Brain pericyte (primary cell): ENCODE results near the gene PHF12.
"Not testable (repeated sequence)": the region's sequence is repeated elsewhere in the genome, so short reads cannot be mapped to it uniquely, and the experiment has no call there.

Experiments used
- DNase-seq: peaks from one replicate; pipeline ENCODE4 v3.0.0-alpha.2; 2012; ENCODE audit warnings: low read depth, low spot score

Gene PHF12

DNA sequence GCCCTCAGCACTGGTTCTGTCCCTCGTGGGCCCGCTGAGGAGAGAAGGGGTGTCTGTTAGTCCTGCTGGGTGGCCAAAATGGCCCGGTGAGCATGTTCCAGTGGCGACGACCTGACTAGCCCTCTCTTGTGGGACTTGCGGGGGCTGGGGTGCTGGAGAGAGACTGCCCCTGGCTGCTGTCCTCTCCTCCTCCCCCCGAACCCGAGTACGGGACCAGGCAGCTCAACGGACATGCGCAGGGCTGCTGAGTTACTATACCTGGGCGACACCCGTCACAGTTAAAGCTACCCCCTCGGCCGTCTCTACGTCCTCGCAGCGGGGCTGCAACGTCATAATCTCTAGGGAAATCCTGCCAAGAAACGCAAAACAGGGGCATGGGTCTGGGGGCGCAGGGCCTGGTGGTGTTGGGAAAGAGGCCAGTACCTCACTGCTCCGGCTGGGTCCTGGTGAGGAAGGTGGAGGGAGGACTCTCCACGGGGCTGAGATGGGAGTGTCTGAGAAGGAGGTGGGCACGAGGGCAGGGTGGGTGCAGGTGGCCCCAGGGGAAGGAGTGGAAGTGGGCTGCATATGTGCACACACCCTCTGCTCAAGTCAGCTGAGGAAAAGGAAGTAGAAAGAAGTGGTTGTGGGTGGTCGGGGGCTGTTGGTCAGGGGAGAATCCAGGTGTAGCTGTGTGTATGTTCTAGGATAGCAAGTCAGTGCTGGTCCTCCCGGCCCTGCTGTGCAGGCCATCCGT lies 67.2 kb downstream of the PHF12 start:
- DNase-seq, result no peak

DNA sequence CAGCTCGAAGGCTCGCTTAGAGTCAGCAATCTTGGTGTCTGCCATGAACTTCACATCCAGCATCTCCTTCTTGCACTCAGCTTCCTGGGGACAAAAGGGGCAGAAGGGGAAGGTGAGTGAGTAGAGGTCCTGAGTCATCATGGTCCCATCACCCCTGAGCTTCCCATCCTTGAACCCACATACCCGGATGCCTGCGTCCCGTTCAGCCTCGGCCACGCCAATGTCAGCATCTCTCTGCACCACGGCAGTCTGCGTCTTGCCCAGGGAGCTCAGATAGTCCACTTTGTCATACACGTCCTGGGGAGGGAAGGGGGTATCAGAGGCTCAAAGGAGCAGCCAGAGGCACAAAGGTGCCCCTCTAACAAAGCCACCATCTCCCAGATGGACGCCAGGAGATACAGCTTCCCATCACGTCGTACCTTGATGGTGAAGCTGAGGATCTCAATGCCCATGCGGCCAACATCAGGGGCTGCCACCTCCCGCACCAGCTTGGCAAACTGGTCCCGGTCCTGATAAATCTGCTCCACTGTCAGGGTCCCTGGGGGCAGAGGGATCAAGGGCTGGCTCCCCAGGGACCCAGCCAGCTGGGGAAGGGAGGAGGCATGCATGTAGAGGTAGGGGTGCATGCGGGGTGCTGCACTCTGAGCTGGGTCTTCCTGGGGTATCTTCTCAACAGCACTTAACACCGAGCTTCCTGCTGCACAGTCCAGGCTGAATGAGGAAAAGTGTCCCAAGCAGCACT lies 69.0 kb downstream of the PHF12 start:
- DNase-seq, result no peak

DNA sequence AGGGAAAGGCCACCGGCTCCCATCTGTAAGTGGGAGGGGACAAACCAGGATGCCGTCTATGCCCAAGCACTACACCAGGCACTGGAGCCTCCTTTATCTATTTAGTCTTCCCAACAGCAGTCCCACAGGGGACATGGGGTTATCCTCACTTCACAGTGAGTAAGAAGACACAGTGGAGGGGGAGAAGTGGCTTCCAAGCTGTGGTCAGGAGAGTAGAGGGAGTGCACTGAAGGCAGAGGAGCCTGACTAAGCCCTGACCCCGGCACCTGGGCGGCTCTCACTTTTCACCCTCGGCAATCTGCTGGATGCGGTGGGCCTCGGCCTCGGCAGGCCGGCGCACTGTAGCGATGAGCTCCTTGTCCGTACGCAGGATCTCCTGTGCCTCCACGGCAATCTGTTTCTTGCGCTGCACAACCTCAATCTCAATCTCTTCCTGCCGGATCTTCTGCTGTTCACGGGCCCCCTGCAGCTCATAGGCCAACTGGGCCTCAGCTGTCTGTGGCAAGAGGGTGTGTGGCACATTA lies 69.7 kb downstream of the PHF12 start:
- DNase-seq, result no peak

DNA sequence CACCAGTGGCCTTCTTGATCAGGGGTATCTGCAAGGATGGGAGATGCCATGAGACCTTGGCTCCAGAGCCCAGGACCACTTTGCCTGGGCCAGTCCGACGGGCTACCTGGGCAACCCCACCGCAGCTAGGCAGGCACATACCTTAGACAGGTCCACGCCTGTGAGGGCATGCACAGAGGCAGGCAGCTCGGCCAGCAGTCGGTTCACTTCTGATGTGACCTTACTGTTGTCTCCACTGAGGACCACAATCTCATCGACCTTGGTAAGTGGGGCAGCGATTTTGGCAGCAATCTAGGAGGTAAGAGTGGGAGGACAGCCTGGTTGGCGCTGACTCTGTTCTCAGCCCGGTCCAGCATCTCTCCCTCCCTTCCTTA lies 70.8 kb downstream of the PHF12 start:
- DNase-seq, result no peak

DNA sequence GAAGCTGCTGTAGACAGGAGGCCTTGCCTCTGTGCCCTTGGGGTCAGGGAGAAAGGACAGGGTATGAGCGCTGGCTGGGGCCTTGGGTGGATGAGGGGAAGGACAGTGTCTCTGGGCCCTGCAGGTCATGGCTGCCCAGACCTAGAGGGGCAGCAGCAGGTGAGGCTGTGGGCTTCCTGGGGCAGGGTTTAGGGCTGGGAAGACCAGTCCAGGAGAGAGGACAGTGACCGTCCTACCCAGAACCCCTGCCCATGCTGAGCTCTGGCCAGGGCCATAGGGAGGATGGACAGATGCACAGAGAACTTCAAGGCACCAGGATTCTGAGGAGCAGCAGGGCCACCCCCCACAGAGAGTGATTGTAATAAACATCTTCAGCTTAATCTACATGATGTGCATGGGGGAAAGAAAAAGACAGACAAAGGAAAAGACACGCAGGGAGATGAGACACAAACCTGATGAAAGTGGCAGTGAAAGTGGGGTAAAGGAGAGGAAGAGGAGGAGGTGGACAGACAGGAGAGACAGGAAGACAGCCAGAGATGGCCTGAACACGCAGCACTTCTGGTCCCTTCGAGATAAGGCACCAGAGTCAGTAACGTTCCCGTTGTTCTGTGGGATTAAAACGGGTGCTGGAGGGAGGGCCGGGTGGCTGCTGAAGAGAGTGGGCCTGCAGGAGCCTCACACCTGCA lies 71.3 kb downstream of the PHF12 start:
- DNase-seq, result no peak

DNA sequence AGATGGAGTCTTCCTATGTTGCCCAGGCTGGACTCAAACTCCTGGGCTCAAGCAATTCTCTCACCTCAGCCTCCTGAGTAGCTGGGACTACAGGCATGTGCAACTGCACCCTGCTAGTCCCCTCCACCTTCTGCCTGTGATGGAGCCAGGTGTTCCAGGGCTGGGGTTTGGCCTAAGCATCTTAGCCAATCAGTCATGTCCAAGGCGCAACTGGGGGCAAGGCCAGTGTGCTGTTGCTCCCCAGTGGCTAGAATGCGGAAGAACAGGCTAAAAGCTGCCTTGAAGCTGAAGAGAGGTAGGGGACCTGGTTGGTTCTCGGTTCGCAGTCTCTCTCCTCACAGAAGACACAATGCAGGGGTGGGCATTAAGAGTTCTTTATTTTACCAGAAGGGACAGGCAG lies 72.3 kb downstream of the PHF12 start:
- DNase-seq, result no peak

DNA sequence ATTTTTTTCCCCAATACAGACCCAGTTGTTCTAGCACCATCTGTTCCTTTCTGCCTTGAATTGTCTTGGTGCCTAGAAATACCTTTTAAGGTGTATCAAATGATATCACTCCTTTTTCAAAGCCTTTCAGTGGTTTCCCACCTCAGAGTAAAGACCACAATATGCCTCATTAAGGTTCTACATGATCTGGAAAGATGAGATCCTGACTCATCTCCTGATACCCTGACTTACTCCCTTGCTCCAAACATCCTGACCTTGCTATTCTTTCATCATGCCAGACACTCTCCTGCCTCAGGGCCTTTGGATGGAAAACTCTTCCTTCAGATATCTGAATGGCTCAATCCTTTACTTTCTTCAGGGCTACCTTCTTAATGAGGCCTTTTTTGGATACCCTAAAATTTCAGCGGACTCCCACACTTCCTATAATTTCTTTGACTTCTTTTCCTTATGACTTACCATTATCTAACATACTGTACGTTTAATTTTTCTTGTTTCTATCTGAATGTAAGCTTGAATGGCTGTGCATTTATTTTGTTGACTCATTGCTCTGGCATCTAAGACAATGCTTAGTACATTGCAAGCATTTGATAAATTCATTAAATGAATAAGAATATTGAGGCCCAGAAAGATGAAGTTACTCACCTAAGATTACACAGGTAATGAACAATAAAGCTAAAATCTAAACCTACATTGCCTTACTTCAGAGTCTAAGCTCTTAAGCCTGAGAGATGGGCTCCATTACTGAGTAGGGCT lies 73.0 kb downstream of the PHF12 start:
- no peak for DNase-seq

DNA sequence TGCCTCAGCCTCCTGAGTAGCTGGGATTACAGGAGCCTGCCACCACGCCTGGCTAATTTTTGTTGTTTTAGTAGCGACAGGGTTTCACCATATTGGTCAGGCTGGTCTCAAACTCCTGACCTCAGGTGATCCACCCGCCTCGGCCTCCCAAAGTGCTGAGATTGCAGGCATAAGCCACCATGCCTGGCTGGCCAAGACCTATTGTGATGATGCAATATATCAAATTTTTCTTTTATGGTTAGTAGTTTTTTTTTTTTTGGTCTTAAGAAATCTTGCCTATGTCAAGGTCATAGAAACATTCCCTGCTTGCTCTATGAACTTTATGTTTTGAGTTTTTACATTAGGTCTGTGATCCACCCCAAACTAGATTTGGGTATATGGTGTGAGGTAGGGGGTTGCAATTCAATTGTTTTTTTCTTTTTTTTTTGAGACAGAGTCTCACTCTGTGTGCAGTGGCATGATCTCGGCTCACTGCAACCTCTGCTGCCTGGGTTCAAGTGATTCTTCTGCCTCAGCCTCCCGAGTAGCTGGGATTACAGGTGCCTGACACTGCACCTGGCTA lies 74.1 kb downstream of the PHF12 start:
- DNase-seq, result not testable (repeated sequence)

DNA sequence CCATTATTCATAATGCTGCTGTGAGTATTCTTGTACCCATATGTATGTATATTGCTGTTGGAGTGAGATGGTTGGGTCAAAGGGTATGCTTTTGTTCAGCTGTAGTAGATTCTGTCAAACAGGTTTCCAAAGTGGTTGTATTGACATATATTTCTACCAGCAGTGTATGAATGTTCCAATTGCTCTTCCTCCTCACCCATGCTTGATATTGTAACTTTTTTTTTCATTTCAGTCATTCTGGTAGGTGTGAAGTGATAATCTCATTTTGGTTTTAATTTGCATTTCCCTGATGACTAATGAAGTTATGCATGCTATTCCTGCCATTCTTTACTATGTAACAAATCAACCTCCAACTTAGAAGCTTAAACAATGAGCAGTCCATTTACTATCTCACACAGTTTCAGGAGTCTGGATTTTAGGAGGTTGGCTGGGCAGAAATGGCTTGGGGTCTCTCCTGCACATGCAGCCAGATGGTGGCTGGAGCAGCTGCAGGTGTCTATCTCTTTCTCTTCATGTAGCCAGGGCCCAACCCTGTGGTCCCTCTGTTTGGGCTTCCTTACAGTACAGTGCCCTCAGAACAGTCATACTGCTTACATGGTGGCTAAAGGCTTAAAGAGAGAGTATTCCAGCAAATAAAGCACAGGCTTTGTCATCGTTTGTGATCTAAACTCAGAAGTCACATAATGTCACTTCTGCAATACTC lies 75.3 kb downstream of the PHF12 start:
- no peak for DNase-seq

DNA sequence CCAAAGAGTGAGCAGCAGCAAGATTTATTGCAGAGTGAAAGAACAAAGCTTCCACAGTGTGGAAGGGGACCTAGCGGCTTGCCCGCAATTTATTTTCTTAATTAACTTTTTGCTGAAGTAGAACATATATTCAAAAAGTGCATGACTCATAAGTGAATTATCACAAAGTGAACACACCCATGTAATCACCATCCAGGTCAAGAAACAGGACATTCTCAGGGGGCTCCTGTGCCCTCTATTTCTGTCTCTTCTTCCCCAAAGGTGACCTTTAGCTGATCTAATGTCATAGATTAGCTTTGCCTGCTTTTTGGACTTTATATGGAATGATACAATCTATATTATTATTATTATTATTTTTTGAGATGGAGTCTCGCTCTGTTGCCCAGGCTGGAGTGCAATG lies 76.6 kb downstream of the PHF12 start:
- no peak for DNase-seq

DNA sequence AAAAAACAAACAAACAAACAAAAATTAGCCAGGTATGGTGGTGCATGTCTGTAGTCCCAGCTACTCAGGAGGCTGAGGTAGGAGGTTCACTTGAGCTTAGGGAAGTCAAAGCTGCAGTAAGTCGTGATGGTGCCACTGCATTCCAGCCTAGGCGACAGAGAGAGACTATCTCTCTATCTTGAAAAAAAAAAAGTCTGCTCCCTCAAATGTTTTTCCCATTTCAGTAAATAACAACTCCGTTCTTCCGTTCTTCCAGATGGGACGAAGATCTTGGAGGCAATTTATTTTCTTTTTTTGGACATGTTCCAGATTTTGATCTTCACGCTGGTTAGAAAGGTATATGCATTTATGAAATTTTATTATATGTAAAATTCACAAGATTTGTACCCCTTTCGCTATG lies 77.5 kb downstream of the PHF12 start:
- DNase-seq, result no peak

DNA sequence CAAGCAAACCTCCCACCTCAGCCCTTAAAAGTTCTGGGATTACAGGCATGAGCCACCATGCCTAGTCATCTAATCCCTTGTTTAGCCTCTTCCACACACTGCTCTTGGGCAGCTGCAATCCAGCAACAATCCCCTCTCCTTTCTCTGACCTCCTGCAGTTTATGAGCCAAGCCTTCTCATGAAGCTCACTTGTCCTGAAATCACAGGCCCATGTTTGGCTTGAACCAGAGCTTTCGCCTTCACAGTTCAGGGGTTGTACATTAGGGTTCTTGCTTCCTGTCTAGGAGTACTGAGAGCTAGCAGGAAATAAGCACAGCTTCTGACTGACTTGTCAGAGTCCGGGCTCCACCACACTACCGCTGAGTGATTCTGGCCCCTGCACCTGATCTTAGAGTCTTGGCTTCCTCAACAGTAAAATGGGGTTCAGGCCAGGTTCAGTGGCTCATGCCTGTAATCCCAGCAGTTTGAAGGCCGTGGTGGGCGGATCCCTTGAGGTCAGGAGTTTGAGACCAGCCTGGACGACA lies 80.2 kb downstream of the PHF12 start:
- DNase-seq, result no peak

DNA sequence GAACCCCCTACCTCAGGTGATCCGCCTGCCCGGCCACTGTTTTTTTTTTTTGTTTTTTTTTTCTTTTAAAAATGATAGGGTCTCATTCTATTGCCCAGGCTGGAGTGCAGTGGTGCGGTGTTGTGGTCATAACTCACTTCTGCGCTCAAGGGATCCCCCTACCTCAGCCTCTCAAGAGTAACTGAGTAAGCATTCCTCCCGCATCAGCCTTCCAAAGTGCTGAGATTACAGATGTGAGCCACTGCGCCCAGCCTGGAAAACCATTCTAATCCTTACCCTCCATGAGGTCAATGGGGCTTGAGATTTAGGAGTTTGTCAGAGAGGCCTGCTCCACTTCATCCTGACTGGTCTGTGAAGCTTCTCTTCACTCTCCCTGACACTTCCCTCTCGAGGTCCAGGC lies 84.0 kb downstream of the PHF12 start:
- no peak for DNase-seq

DNA sequence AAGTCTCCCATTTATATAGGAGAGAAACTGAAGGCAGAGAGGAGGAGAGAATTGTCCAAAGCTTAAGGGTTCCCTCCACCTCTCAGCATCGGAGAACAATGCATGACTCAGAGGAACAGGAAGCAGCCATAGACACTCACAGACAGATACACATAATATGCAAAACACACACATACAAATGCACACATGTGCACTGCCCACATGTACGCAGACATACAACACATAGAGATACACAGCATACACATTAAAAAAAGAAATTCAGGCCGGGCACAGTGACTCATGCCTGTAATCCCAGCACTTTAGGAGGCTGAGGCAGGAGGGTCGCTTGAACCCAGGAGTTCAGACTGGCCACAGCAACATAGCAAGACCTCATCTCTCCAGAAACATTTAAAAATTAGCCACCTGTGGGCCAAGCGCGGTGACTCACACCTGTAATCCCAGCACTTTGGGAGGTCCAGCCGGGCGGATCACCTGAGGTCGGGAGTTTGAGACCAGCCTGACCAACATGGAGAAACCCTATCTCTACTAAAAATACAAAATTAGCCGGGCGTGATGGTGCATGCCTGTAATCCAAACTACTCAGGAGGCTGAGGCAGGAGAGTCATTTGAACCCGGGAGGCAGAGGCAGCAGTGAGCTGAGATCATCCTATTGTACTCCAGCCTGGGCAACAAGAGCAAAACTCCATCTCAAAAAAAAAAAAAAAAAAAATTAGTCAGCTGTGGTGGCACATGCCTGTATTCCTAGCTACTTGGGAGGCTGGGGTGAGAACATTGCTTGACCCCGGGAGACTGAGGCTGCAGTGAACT lies 85.2 kb downstream of the PHF12 start:
- no peak for DNase-seq

DNA sequence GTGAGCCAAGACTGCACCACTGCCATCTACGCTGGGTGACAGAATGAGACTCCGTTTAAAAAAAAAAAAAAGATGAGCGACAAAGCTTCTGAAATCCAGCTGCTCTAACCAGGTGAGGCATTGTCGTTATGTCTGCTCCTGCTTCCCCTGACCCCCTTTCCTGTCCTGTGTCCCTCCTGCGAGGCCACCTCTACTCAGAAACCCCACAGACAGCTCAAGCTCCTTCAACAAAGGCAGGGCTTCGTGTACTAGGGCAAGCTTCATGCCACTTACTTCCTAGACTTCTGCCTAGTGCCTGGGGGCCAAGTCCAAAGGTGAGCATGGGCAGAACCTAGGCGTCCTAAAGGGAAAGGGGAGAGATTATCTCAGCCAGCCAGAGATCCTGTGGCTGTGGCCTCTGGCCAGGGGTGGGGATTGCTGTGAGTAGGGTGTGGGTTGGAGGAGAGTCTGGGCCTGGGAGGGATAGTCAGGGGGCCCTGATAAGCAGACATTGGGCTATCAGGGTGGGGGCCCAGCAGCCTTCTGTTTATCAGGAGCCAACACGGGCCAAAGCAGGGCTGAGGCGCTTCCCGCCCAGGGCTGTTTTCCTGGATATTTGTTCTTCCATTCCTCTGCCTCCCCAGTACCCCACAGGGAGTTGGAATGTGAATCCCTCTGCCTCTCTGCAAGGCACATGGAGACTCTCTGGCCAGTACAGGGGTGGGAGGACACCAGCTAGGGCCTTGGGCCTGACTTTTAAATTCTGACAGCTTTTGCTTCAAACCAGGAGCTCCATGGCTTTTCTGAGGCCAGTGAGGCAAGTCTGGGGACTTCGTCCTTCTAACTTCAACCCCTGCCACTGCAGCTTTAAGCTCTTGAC lies 86.1 kb downstream of the PHF12 start:
- no peak for DNase-seq

DNA sequence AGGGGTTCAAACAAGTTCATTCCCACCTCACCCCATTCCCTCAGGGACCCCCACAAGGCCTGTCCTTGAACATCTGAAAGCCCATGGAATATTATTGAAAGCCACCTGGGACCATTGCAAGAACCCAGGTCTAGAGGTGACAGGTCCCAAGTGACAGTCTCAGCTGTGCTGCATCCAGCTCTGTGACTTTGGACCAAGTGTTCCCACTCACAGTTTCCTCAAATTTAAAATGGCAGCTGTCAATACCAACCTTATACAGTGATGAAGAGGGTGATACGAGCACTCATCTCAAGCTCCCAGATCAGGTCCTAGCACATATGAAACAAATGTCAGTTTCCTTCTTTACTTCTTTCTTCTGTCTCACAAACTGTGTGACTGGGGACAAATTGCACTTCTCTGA lies 87.4 kb downstream of the PHF12 start:
- no peak for DNase-seq

DNA sequence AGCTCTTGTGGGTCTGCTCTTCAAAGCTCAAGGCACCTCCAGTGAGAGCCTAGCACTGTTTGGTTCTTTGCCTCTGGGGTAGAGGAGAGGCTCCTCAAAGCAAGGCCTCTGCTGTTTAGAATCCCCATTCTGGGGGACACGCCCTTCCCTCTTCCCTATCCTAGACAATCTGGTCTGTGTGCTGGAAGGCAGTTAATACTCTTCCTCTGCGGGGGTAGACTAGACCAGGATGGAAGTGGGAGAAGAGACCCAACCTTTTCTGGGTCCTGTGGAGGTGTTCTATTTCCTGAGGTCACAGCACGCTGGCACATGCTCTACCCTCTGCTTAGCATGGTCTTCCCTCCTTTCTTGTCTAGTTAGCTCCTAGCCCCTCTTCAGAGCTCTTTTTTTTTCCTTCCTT lies 88.8 kb downstream of the PHF12 start:
- no peak for DNase-seq

DNA sequence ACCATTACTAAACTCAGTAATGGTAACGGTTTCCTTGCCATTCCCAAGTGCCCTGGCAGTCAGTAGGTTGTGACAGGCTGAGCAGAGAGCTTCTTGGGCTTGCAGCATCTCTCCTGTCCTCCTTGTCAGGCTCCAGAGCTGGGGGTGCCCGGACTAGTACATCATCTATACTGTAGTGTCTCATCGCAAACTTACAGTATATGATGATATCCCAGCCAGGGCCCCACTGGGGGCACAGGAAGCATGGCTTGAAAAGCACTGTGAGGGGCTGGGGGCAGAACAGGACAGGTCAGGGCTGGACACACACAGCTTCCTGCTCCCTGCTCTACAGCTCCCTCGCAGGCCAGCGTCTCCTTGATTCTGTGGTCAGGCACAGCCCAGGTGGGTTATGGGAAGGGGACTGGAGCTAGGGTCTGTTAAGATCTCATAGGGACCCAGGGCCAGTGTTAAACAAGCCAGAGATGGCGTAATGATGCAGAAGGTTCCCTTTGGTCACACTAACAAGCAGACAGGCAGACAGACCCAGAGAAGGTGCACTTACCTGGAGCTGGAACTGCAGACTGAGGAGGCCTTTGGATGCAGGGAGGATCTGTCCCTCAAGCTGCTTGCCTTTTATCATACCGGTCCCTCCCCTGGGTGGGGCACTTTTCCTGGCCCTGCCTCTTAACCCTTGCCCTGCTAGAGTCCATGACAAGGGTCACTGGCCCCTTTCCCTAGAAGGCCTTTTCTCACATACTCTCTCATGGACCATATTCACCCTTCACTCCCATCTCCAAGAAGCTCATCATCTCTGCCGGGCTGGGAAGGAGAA lies 89.7 kb downstream of the PHF12 start:
- DNase-seq, result no peak
